Smooth muscle cell (in vitro differentiated cells): ENCODE results near the gene BTD. TPM values are rescaled to one million over a fixed set of nuclear protein-coding genes. Genes with fewer than 3 reads are reported as not detected.
"Not testable (repeated sequence)": the region's sequence is repeated elsewhere in the genome, so short reads cannot be mapped to it uniquely, and the experiment has no call there.

Experiments
- DNase-seq: peaks from one replicate; lab custom pipeline; 2025; ENCODE audit not compliant: unreplicated experiment; lab: John Stamatoyannopoulos, UW
- H2AFZ ChIP-seq: fragments of 200-600 bp; sonication (generic); 2 replicates; pipeline ENCODE4 v1.6.0; 2016; ENCODE audit warnings: antibody characterized with exemption, low read depth, mild to moderate bottlenecking
- H3F3A ChIP-seq: fragments of 200-600 bp; sonication (generic); 2 replicates; pipeline ENCODE4 v1.6.0; 2017; ENCODE audit warnings: antibody characterized with exemption, low read depth
- H3K27ac ChIP-seq: fragments of 200-600 bp; sonication (generic); 2 replicates; pipeline ENCODE4 v1.5.1; 2016; ENCODE audit warnings: low read depth, mild to moderate bottlenecking
- H3K27me3 ChIP-seq: fragments of 200-600 bp; sonication (generic); 2 replicates; pipeline ENCODE4 v1.6.1; 2016; ENCODE audit warnings: low read depth, mild to moderate bottlenecking
- H3K36me3 ChIP-seq: fragments of 200-600 bp; sonication (generic); 2 replicates; pipeline ENCODE4 v1.5.1; 2016; ENCODE audit warnings: low read depth
- H3K4me1 ChIP-seq: fragments of 200-600 bp; sonication (generic); 2 replicates; pipeline ENCODE4 v1.5.1; 2016; ENCODE audit warnings: low read depth
- H3K4me2 ChIP-seq: fragments of 200-600 bp; sonication (generic); 2 replicates; pipeline ENCODE4 v1.6.0; 2016; ENCODE audit warnings: mild to moderate bottlenecking
- H3K4me3 ChIP-seq: fragments of 200-600 bp; sonication (generic); 2 replicates; pipeline ENCODE4 v1.5.1; 2016; ENCODE audit warnings: mild to moderate bottlenecking
- H3K79me2 ChIP-seq: fragments of 200-600 bp; sonication (generic); 2 replicates; pipeline ENCODE4 v1.6.0; 2016; ENCODE audit warnings: low read depth, mild to moderate bottlenecking
- H3K9ac ChIP-seq: fragments of 200-600 bp; sonication (generic); 2 replicates; pipeline ENCODE4 v1.6.0; 2016; ENCODE audit warnings: low read depth
- H3K9me3 ChIP-seq: fragments of 200-600 bp; sonication (generic); replicated peaks from 2 replicates; pipeline ENCODE4 v1.5.1; 2016; ENCODE audit warnings: low read depth
- H4K20me1 ChIP-seq: fragments of 200-600 bp; sonication (generic); 2 replicates; pipeline ENCODE4 v1.6.0; 2016; ENCODE audit warnings: low read depth
- whole genome bisulfite sequencing: methylation state at CpG from one replicate; pipeline ENCODE4 v1.1.7; 2016; ENCODE audit warnings: low lambda C conversion rate; 5-methylcytosine and 5-hydroxymethylcytosine counted together
- polyA plus RNA-seq: library from polyadenylated mRNA; unstranded; fragments of >200 nt; fragmentation: Nextera tagmentation; extraction: Ambion mirVana; gene quantifications from 2 replicates; pipeline ENCODE4 v1.2.1, GENCODE V29; 2016
- total RNA-seq: library from RNA; depleted of rRNA; stranded (reverse); fragments of >200 nt; gene quantifications from 2 replicates; pipeline ENCODE4 v1.2.3, GENCODE V29; 2014
- TF ChIP-seq, protein P1 (sequence below): fragments of 200-600 bp; sonication (generic); IDR thresholded peaks from 2 replicates; pipeline ENCODE4 v1.5.1; 2017; ENCODE audit warnings: borderline replicate concordance, mild to moderate bottlenecking, antibody characterized with exemption; ENCODE audit not compliant: insufficient read depth, poor library complexity, severe bottlenecking

BTD gene
- total and polyA plus RNA-seq, 2 experiments from 2014 or later, result 20.9 to 23.6 TPM

GRCh38 chr3:15595955-15596354, 5.6 kb upstream of the BTD start:
- no peaks in the 10 kb centered on the region for H3F3A ChIP-seq
- no peak overlapping the region for H2AFZ ChIP-seq
- peaks cover 4% of the 10 kb centered on the region for H3K4me1 ChIP-seq
- 94% methylated on average over 2 of the region's 2 CpGs for WGBS
- H3K27me3 ChIP-seq, result no peaks in the 10 kb centered on the region
- H3K27ac ChIP-seq, result no peak overlapping the region
- H4K20me1 ChIP-seq, result no peaks in the 10 kb centered on the region
- H3K4me3 ChIP-seq, result no peak overlapping the region
- H3K79me2 ChIP-seq, result peaks cover 6% of the 10 kb centered on the region
- no peak overlapping the region for H3K4me2 ChIP-seq
- TF ChIP-seq, protein P1, sequence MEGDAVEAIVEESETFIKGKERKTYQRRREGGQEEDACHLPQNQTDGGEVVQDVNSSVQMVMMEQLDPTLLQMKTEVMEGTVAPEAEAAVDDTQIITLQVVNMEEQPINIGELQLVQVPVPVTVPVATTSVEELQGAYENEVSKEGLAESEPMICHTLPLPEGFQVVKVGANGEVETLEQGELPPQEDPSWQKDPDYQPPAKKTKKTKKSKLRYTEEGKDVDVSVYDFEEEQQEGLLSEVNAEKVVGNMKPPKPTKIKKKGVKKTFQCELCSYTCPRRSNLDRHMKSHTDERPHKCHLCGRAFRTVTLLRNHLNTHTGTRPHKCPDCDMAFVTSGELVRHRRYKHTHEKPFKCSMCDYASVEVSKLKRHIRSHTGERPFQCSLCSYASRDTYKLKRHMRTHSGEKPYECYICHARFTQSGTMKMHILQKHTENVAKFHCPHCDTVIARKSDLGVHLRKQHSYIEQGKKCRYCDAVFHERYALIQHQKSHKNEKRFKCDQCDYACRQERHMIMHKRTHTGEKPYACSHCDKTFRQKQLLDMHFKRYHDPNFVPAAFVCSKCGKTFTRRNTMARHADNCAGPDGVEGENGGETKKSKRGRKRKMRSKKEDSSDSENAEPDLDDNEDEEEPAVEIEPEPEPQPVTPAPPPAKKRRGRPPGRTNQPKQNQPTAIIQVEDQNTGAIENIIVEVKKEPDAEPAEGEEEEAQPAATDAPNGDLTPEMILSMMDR, result no peak
- no peak overlapping the region for H3K9ac ChIP-seq
- no peak for DNase-seq
- no peaks in the 10 kb centered on the region for H3K36me3 ChIP-seq
- H3K9me3 ChIP-seq, result no peaks in the 10 kb centered on the region

DNA sequence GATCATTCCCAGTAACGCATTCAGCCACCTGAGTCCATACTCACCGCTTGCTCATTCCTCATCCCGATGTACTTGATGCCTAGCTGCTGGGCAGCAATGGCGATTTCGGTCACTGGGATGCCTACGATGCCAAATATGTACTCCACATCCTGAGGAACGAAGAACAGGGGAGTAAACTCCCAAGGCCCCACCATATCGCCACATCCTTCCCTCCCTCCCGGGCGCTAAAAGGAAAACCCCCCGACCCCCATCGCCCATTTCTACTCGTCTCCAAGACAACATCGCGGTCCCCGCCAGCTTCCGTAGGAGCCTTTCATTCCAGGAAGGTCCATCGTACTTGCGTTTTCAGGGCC, 523 bp upstream of the BTD start:
- 2% methylated on average over 18 of the region's 19 CpGs for WGBS
- DNase-seq, result no peak
- H3K27ac ChIP-seq, result peak overlapping the region; percentile 88

GRCh38 chr3:15602146-15602536, 596 bp downstream of the BTD start:
- Histone ChIP-seq H4K20me1 (no peaks in the 10 kb centered on the region), H3F3A (no peaks in the 10 kb centered on the region), H3K79me2 (peaks cover 6% of the 10 kb centered on the region), H3K4me1 (peaks cover 11% of the 10 kb centered on the region), H3K27ac (peak overlapping the region; percentile 88), H3K36me3 (no peaks in the 10 kb centered on the region), H2AFZ (peak overlapping the region; percentile 97), H3K27me3 (no peaks in the 10 kb centered on the region), H3K4me3 (peak overlapping the region; percentile 92), H3K9me3 (no peaks in the 10 kb centered on the region), H3K9ac (peak overlapping the region; percentile 85), H3K4me2 (peak overlapping the region; percentile 96)
- DNase-seq, result no peak
- TF ChIP-seq, protein P1, result no peak
- WGBS, result 8% methylated on average over 9 of the region's 9 CpGs

More for the DNA sequence above, 523 bp upstream of the BTD start:
- H3K9ac ChIP-seq, result peak overlapping the region; percentile 67
- no peaks in the 10 kb centered on the region for H3K27me3 ChIP-seq
- H4K20me1 ChIP-seq, result no peaks in the 10 kb centered on the region
- H3K9me3 ChIP-seq, result no peaks in the 10 kb centered on the region
- H3K36me3 ChIP-seq, result no peaks in the 10 kb centered on the region
- H3K4me1 ChIP-seq, result peaks cover 11% of the 10 kb centered on the region
- TF ChIP-seq, protein P1, result no peak
- peak overlapping the region; percentile 96 for H3K4me2 ChIP-seq
- H3K4me3 ChIP-seq, result peak overlapping the region; percentile 92
- no peaks in the 10 kb centered on the region for H3F3A ChIP-seq
- peaks cover 6% of the 10 kb centered on the region for H3K79me2 ChIP-seq
- H2AFZ ChIP-seq, result peak overlapping the region; percentile 95

GRCh38 chr3:15602816-15603215, 1.3 kb downstream of the BTD start:
- Histone ChIP-seq H3K4me3 (peak overlapping the region; percentile 92), H3K27ac (peak overlapping the region; percentile 88), H2AFZ (peak overlapping the region; percentile 97), H3K4me1 (peaks cover 11% of the 10 kb centered on the region), H3K4me2 (peak overlapping the region; percentile 96)
- WGBS, result 96% methylated on average over 3 of the region's 3 CpGs
- not testable (repeated sequence) for H3K79me2 ChIP-seq, H4K20me1 ChIP-seq, H3K9me3 ChIP-seq, H3K9ac ChIP-seq, H3K27me3 ChIP-seq, H3K36me3 ChIP-seq, H3F3A ChIP-seq, DNase-seq

DNA sequence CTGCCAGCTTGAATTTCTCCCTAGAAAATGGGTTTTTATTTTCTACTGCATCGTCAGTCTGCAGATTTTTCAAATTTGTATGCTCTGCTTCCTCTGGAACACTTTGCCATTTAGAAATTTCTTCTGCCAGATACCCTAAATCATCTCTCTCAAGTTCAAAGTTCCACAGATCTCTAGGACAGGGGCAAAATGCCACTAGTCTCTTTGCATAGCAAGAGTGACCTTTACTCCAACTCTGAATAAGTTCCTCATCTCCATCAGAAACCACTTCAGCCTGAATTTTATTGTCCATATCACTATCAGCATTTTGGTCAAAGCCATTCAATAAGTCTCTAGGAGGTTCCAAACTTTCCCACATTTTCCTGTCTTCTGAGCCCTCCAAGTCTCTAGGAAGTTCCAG, 3.0 kb downstream of the BTD start:
- not testable (repeated sequence) for H3K4me3 ChIP-seq, H3K9ac ChIP-seq, H3K27ac ChIP-seq, H3K79me2 ChIP-seq, H3K9me3 ChIP-seq, DNase-seq, H3K27me3 ChIP-seq, H3K4me2 ChIP-seq, H4K20me1 ChIP-seq, H3F3A ChIP-seq, H2AFZ ChIP-seq, H3K36me3 ChIP-seq
- 93% methylated on average over 1 of the region's 1 CpG for WGBS
- H3K4me1 ChIP-seq, result peaks cover 11% of the 10 kb centered on the region
